Suprapubic skin (tissue), 3 donors: ENCODE results near the gene FBXO17.

Source experiments
- CTCF ChIP-seq, 2 donors: fragments of 200-600 bp in 1 of 2; fragments of 450-650 bp in 1 of 2; sonication (generic) in 1 of 2; IDR thresholded peaks; one replicate each; pipeline ENCODE4 v1.5.1; 2016 to 2019; ENCODE audit warnings: antibody characterized with exemption in 2 of 2, mild to moderate bottlenecking in 1 of 2, moderate library complexity in 1 of 2
- EP300 ChIP-seq: sonication (generic); formaldehyde crosslinking; IDR thresholded peaks from one replicate; pipeline ENCODE4 v1.6.1; 2017; ENCODE audit warnings: antibody characterized with exemption
- POLR2A ChIP-seq, 2 donors: fragments of 450-650 bp; IDR thresholded peaks; one replicate each; pipeline ENCODE4 v1.6.1; 2017; ENCODE audit warnings: antibody characterized with exemption in 2 of 2, mild to moderate bottlenecking in 2 of 2, moderate library complexity in 2 of 2

- no peak for TF ChIP-seq CTCF (IDR thresholded peaks at IDR 0.05)
- TF ChIP-seq POLR2A (IDR thresholded peaks at IDR 0.05) = no peak
- no peak for TF ChIP-seq EP300
Observed at GRCh38 chr19:38928391-38929001, 47.0 kb downstream of the FBXO17 start.
